ENCODE results near the gene GUCY1A1. TPM values are rescaled to one million over a fixed set of nuclear protein-coding genes. Genes with fewer than 3 reads are reported as not detected.

The GUCY1A1 gene
- total RNA-seq, 1 experiment from 2014 or later: 0.17 TPM

DNA sequence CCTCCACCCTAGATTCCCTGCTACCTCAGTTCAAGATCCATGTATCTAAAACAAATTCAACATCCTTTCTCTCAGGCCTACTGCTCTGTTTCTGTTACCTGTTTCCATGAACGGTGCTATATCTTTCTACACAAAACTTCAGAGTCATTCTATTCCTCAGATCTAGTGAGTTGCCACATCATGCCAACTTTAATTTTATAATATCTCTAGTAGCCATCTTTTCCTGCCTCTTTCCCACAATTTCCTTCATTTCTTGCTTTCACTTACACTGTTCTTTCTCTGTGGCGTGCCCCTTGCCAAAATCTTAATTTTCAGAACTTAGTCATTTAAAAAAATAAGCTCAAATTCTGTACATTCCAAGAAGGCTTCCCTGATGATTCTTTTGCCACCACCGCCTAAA is 15.2 kb downstream of the GUCY1A1 start:
- no peak overlapping the region for H3K4me3 ChIP-seq
- CTCF ChIA-PET: no interaction called here
- POLR2A ChIA-PET (ENCODE audit: unreplicated experiment): no interaction called here
- no peak overlapping the region for H2AFZ ChIP-seq
- no peaks in the 10 kb centered on the region for H3K36me3 ChIP-seq (ENCODE audit: low read depth)
- H3K9me3 ChIP-seq (ENCODE audit: insufficient read depth, low read depth): no peaks in the 10 kb centered on the region
- H3K79me2 ChIP-seq (ENCODE audit: low read depth): no peaks in the 10 kb centered on the region
- no peaks in the 10 kb centered on the region for H3F3A ChIP-seq (ENCODE audit: insufficient read depth, low read depth)
- BruUV-seq (replicated peaks): no TSS peak
- no peak overlapping the region for H3K4me2 ChIP-seq
- no peaks in the 10 kb centered on the region for H3K4me1 ChIP-seq (replicated peaks; ENCODE audit: insufficient read depth)
- H3K27me3 ChIP-seq (ENCODE audit: insufficient read depth, low read depth): no peaks in the 10 kb centered on the region
- H3K9me2 ChIP-seq (ENCODE audit: insufficient read depth): no peaks in the 10 kb centered on the region
- no peak for DNase-seq
- H3K27ac ChIP-seq: no peak overlapping the region
- intact Hi-C loops (cut with micrococcal nuclease; ENCODE audit: unreplicated experiment): no loop called here
- H4K20me1 ChIP-seq (ENCODE audit: insufficient read depth): no peaks in the 10 kb centered on the region
- TF ChIP-seq EZH2 (IDR thresholded peaks at IDR 0.05; ENCODE audit: low read depth) (no peak), CTCF (conservative IDR thresholded peaks at IDR 0.05) (no peak)

DNA sequence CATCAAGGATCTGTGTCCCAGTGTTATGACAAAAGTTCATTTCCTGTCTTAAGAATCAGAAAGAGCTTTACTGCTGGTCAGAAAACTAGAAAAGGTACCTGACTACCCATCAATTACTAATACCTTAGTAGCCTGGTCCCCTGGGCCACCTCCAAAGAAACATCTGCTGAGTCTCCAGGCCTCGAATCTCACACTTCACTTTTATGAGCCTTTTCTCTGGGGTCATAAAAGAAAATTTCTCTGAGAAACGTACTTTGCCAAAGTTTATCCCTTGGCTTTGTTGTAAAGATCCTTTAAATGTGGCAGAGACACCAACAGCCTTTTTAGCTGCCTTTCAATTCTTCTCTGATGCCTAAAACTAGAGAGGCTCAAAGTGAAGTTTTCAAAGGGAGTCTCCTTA is 17.8 kb downstream of the GUCY1A1 start:
- Histone ChIP-seq H3K4me3 (no peak overlapping the region), H3K9me3 (ENCODE audit: insufficient read depth, low read depth) (no peaks in the 10 kb centered on the region), H3K9me2 (ENCODE audit: insufficient read depth) (no peaks in the 10 kb centered on the region), H3K36me3 (ENCODE audit: low read depth) (no peaks in the 10 kb centered on the region), H4K20me1 (ENCODE audit: insufficient read depth) (no peaks in the 10 kb centered on the region), H3F3A (ENCODE audit: insufficient read depth, low read depth) (no peaks in the 10 kb centered on the region), H2AFZ (no peak overlapping the region), H3K4me2 (no peak overlapping the region), H3K4me1 (replicated peaks; ENCODE audit: insufficient read depth) (no peaks in the 10 kb centered on the region), H3K79me2 (ENCODE audit: low read depth) (no peaks in the 10 kb centered on the region), H3K27ac (no peak overlapping the region), H3K27me3 (ENCODE audit: insufficient read depth, low read depth) (no peaks in the 10 kb centered on the region)
- no peak for TF ChIP-seq CTCF (conservative IDR thresholded peaks at IDR 0.05)
- TF ChIP-seq EZH2 (IDR thresholded peaks at IDR 0.05; ENCODE audit: low read depth): no peak
- ChIA-PET CTCF (interaction anchor here (0.6 kb wide), 1 partner anchor 155 kb away, joined by 4 read pairs; no protein-coding TSS in a partner anchor), POLR2A (ENCODE audit: unreplicated experiment) (no interaction called here)
- no TSS peak for BruUV-seq (replicated peaks)
- DNase-seq: no peak
- intact Hi-C loops (cut with micrococcal nuclease; ENCODE audit: unreplicated experiment): no loop called here

GRCh38 chr4:155684892-155685541 is 18.4 kb downstream of the GUCY1A1 start:
- intact Hi-C loops (cut with micrococcal nuclease; ENCODE audit: unreplicated experiment): no loop called here

More at GRCh38 chr4:155684892-155685541, 18.4 kb downstream of the GUCY1A1 start:
- H3K4me3 ChIP-seq: no peak overlapping the region
- no peak overlapping the region for H3K27ac ChIP-seq
- H3K79me2 ChIP-seq (ENCODE audit: low read depth): no peaks in the 10 kb centered on the region
- TF ChIP-seq CTCF (conservative IDR thresholded peaks at IDR 0.05) (no peak), EZH2 (IDR thresholded peaks at IDR 0.05; ENCODE audit: low read depth) (no peak)
- H2AFZ ChIP-seq: no peak overlapping the region
- no peaks in the 10 kb centered on the region for H3K9me2 ChIP-seq (ENCODE audit: insufficient read depth)
- no peak for DNase-seq
- ChIA-PET POLR2A (ENCODE audit: unreplicated experiment) (no interaction called here), CTCF (interaction anchor here (0.6 kb wide), 1 partner anchor 155 kb away, joined by 4 read pairs; no protein-coding TSS in a partner anchor)
- H3F3A ChIP-seq (ENCODE audit: insufficient read depth, low read depth): no peaks in the 10 kb centered on the region
- H3K9me3 ChIP-seq (ENCODE audit: insufficient read depth, low read depth): no peaks in the 10 kb centered on the region
- H4K20me1 ChIP-seq (ENCODE audit: insufficient read depth): no peaks in the 10 kb centered on the region
- H3K4me2 ChIP-seq: no peak overlapping the region
- BruUV-seq (replicated peaks): no TSS peak
- no peaks in the 10 kb centered on the region for H3K4me1 ChIP-seq (replicated peaks; ENCODE audit: insufficient read depth)
- no peaks in the 10 kb centered on the region for H3K27me3 ChIP-seq (ENCODE audit: insufficient read depth, low read depth)
- no peaks in the 10 kb centered on the region for H3K36me3 ChIP-seq (ENCODE audit: low read depth)
